ENCODE data around the gene CNDP1. TPM values are rescaled to one million over a fixed set of nuclear protein-coding genes. Genes with fewer than 3 reads are reported as not detected.

CNDP1 gene
- total RNA-seq, 4 donors from 2014 or later, result 0.15 TPM; not detected in 3

DNA sequence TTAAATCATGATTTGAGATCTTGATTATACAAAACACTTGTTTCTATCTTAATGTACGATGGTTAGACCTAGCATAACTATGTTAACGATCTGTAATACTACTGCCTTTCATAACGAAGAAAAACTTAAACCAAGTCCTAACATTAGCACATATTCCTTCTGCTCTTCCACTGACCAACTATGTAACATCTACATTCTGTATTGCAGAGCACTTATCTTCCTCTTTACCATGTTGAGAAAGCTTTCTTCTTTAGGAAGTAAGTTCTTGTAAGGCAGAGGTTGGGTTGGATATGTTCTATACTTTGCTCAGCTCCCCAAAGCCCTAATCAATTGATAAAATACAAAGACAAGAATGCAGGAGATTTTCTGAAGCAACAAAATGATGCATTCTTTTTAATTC, 55.5 kb downstream of the CNDP1 start:
- H3K27ac ChIP-seq, result no peak overlapping the region
- 80 to 89% methylated on average over 3 of the region's 3 CpGs for WGBS, 2 donors (ENCODE audit: low coverage in 1 of 2)
- H3K9me3 ChIP-seq, result no peaks in the 10 kb centered on the region
- no peaks in the 10 kb centered on the region for H3K27me3 ChIP-seq
- TF ChIP-seq POLR2AphosphoS5 (IDR thresholded peaks at IDR 0.05) (no peak), POLR2A (IDR thresholded peaks at IDR 0.05) (no peak), EP300 (IDR thresholded peaks at IDR 0.05) (no peak)
- TF ChIP-seq, protein P1, sequence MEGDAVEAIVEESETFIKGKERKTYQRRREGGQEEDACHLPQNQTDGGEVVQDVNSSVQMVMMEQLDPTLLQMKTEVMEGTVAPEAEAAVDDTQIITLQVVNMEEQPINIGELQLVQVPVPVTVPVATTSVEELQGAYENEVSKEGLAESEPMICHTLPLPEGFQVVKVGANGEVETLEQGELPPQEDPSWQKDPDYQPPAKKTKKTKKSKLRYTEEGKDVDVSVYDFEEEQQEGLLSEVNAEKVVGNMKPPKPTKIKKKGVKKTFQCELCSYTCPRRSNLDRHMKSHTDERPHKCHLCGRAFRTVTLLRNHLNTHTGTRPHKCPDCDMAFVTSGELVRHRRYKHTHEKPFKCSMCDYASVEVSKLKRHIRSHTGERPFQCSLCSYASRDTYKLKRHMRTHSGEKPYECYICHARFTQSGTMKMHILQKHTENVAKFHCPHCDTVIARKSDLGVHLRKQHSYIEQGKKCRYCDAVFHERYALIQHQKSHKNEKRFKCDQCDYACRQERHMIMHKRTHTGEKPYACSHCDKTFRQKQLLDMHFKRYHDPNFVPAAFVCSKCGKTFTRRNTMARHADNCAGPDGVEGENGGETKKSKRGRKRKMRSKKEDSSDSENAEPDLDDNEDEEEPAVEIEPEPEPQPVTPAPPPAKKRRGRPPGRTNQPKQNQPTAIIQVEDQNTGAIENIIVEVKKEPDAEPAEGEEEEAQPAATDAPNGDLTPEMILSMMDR (IDR thresholded peaks at IDR 0.05), result no peak
- H3K4me1 ChIP-seq, result peaks cover 0 to 3% (median 0%) of the 10 kb centered on the region in 3 donors
- peaks cover 0 to 18% of the 10 kb centered on the region in 2 donors for H3K36me3 ChIP-seq
- no peak for ATAC-seq
- H3K4me3 ChIP-seq, result no peak overlapping the region

DNA sequence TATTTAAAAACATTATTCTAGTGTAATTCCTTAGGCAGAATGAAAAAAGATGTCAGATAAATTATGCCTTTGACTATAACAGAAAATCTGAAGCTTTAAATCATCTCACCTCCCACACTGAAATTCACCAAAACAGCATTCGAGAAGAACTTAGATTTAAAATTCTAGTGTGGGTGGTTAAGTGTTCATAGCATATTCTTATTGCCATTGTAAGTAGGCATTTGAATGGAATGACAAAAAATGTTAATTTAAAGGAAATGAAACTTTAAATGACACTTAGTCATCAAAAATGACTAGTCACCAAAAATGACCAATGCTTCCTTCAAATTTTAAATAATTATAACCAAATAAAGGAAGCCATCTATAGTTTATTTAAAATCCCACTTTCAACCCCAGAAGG, 56.4 kb downstream of the CNDP1 start:
- H3K27me3 ChIP-seq, result no peaks in the 10 kb centered on the region
- no peak for TF ChIP-seq POLR2AphosphoS5 (IDR thresholded peaks at IDR 0.05)
- TF ChIP-seq, protein P1 (IDR thresholded peaks at IDR 0.05), result no peak
- TF ChIP-seq EP300 (IDR thresholded peaks at IDR 0.05), result no peak
- TF ChIP-seq POLR2A (IDR thresholded peaks at IDR 0.05), result no peak
- 68 to 83% methylated on average over 1 of the region's 1 CpG for WGBS, 2 donors (ENCODE audit: low coverage in 1 of 2)

DNA sequence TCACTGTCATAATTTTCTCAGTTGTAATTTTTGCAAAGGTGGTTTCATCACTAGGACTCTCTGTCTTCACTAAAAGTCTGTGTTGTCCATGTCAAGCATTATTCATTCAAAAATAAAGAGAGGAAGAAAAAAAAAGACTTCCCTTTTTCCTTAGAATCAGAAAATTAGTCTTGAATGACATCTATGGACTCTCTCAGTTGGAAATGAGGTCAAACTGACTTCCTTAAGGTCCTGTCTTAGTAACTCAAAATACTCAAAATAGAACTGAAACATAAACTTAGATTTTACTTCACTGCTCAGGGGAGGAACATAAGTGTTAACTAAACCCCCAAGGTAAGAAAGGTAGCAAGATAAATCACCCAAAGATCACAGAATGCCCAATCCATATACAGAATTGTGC, 61.1 kb downstream of the CNDP1 start:
- H3K27me3 ChIP-seq, result no peaks in the 10 kb centered on the region
- H3K4me3 ChIP-seq, result no peak overlapping the region
- TF ChIP-seq EP300 (IDR thresholded peaks at IDR 0.05), result no peak
- TF ChIP-seq, protein P1 (IDR thresholded peaks at IDR 0.05), result no peak
- TF ChIP-seq POLR2AphosphoS5 (IDR thresholded peaks at IDR 0.05), result no peak
- no peak for TF ChIP-seq POLR2A (IDR thresholded peaks at IDR 0.05)
- no peak overlapping the region for H3K27ac ChIP-seq
- no peaks in the 10 kb centered on the region for H3K9me3 ChIP-seq
- peaks cover 0 to 40% (median 20%) of the 10 kb centered on the region in 3 donors for H3K4me1 ChIP-seq
- ATAC-seq, result no peak
- H3K36me3 ChIP-seq, result peaks cover 0 to 19% of the 10 kb centered on the region in 2 donors

More for the DNA sequence above, 56.4 kb downstream of the CNDP1 start:
- H3K4me3 ChIP-seq, result no peak overlapping the region
- H3K4me1 ChIP-seq, result peaks cover 0 to 11% (median 4%) of the 10 kb centered on the region in 3 donors
- ATAC-seq, result no peak
- H3K36me3 ChIP-seq, result peaks cover 0 to 19% of the 10 kb centered on the region in 2 donors
- no peak overlapping the region for H3K27ac ChIP-seq
- H3K9me3 ChIP-seq, result no peaks in the 10 kb centered on the region

DNA sequence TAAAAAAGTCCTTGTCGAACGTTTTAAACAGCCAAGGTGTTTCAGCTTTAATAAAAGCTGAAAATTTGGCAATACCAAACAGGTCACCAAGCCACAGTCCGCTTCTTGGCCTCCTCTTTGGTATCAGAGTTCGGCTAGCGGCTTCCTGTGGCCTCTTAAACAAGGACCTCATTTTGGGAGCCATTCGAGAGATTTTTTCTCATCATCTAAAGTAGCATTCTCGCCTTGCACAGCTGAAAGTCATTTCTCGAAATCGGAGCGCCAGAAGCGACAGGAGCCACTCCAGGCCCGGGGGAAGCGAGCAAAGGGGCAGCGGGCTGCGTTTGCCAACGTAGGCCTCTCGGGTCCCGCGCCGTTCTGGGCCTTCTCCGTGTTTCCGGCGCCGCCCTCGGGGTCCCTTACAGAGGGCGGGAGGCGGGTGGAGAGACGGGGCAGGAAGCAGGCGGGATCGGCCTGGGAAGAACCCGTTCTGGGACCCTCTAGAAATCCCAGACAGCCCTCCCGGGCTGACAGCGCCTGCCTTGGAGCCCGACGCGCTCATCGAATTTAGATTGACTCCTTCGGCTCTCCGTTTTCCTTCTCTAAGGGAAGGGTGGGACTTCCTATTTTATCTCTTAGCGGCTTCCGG, 62.8 kb downstream of the CNDP1 start:
- Histone ChIP-seq H3K4me3 (peak overlapping the region; percentile 87 to 90), H3K27me3 (no peaks in the 10 kb centered on the region), H3K36me3 (peaks cover 0 to 19% of the 10 kb centered on the region in 2 donors), H3K4me1 (peaks cover 0 to 43% (median 20%) of the 10 kb centered on the region in 3 donors), H3K9me3 (no peaks in the 10 kb centered on the region), H3K27ac (peak overlapping the region; percentile 94 to 99 (median 98))
- 0 to 2% methylated on average over 6 to 17 of the region's 41 CpGs for WGBS, 2 donors (ENCODE audit: low coverage in 1 of 2)
- ATAC-seq, result peak; percentile 75
- TF ChIP-seq POLR2A (IDR thresholded peaks at IDR 0.05) (peak in 1 of 2 donors; percentile 21), EP300 (IDR thresholded peaks at IDR 0.05) (no peak)

DNA sequence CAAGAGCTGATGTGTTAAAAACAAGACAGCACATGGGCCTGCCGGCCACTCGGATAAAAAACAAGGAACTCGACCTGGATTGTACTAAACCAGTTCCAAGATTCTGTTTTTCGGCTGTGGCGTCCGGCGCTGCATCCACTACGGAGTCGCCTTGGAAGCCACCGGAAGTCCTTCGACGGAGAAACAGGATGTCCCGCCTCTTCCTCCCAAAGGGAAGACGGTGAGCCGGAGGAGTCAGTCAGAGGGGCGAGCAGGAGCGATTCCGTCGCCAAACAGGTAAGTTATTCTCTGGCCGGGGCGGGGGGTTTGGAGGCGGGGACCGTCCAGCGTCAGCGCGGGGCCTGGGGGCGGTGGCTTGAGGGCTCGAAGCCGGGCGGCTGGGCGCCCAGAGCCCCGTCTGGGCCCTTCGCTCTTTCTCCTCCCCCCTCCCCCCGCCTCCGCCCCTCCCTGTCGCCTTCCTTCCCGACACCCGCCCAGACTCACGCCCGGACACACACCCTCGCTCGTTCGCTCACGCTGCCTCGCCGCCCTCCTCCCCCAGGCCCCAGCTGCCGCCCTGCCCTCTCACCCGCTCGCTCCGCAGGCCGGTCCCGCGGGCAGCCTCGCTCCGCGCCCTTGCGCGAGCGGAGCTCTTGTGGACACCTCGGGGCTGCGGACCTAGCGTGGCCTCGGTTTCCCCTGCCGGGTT, 63.5 kb downstream of the CNDP1 start, which contains the start of gene ZNF407:
Gene ZNF407 (plus strand): TSS at position 209 of the 688 bp plus-strand sequence. CDS start 33,150 bp downstream, outside the sequence.
- WGBS, 2 donors (ENCODE audit: low coverage in 1 of 2), result 0% methylated on average over 13 of the region's 64 CpGs; no CpG with 5 or more reads in 1 of the 2 donors
- Histone ChIP-seq H3K4me3 (peak within 1 kb of the TSS; percentile 87 to 90), H3K27me3 (no peaks in the 10 kb centered on the region), H3K9me3 (no peaks in the 10 kb centered on the region), H3K36me3 (peaks cover 0 to 18% of the 10 kb centered on the region in 2 donors), H3K27ac (peak within 1 kb of the TSS; percentile 94 to 99 (median 98)), H3K4me1 (peaks cover 0 to 43% (median 20%) of the 10 kb centered on the region in 3 donors)
- peak in 1 of 2 donors; percentile 54 for TF ChIP-seq POLR2A (IDR thresholded peaks at IDR 0.05)
- TF ChIP-seq, protein P1 (IDR thresholded peaks at IDR 0.05), result no peak
- no peak for TF ChIP-seq EP300 (IDR thresholded peaks at IDR 0.05)
- TF ChIP-seq POLR2AphosphoS5 (IDR thresholded peaks at IDR 0.05), result peak; percentile 84
- peak; percentile 91 for ATAC-seq
